GM18868 (cell line): ENCODE data around the gene TMEM150C.

Source experiments
- ATAC-seq: cut with Tn5 transposase; IDR thresholded peaks from one replicate; pipeline ENCODE4 v1.9.1; 2021; ENCODE audit warnings: mild to moderate bottlenecking, moderate library complexity; ENCODE audit not compliant: unreplicated experiment

The TMEM150C gene

DNA sequence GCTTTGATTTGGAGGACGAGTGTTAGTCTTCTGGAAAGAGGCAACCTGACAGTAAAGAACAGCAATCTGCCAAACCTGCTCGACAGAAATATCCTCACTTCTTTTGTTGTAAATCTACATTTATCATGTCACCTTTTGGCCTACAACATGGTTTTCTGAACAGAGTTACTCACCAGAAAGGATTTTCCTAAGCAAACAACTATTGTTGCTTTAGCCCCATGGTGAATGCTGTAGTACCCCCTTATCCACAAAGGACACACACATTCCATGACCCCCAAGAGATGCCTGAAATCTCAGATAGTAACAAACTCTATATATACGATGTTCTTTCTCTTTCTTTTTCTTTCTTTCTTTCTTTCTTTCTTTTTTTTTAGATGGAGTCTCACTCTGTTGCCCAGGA, 42.7 kb downstream of the TMEM150C start:
- no peak for ATAC-seq

DNA sequence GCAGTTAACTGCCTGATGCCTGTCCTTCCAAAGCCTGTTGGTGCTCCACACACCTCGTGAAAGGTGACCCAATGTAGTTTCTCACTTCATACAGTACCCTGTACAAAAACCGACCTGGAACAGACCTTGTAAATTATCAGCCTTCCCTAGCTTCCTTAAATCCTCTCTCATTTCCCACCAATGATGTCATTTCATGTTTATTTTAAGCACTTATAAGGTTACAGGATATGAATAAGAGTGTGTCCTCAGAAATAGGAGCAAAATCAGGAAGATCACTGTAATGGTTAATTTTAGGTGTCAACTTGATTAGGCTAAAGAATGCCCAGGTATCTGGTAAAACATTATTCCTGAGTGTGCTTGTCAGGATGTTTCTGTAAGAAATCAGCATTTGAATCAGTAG, 44.7 kb downstream of the TMEM150C start:
- no peak for ATAC-seq

DNA sequence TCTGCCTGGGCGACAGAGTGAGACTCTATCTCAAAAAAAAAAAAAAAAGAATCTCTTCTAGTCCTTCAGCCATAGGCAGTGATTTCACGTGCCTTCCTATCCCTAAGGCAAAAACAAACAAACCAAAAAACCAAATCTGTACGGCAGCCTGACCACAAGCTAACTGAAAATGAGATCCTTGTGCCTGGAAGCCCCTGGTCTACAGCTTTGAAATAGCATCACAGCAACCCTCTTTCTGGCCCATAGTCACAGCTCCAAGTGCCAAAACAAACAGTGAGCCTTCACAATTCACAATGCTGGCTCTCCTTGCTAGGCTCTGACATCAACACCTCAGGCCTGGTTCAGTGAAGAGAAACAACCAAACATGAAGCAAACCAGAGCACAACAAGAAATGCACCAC, 46.1 kb downstream of the TMEM150C start:
- no peak for ATAC-seq

DNA sequence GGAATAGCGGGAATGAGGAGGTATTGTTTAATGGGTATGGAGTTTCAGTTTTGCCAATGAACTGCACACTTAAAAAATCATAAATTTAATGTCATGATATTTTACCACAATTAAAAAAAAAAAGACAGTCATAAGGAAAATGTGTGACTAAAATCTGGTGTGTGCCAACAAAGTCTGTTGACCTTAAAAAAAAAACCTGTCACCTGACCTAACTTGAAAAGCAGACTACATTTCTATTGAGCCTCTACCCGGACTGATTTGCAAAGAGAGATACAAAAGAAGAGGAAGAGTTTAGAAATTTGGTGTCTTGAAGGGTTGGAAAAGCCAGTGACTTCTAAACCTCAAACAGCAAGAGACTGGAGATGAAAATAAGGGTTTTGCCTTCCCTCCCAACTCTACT, 48.4 kb downstream of the TMEM150C start:
- ATAC-seq: no peak

DNA sequence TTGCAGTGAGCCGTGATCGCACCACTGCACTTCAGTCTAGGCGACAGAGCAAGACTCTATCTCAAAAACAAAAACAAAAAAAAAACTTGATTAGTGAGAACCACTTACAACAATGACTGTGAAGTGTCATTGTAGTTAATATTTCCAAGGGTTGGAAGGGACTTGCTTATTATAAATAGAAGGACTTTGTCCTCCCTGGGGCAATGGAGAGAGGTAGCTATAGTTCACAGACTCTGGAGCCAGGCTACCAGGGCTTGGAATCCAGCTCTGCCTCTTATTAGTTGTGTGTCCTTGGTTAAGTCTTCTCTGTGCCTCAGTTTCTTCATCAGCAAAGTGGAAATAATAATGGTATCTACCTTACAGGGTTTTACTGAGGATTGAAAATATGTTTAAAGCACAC, 51.6 kb downstream of the TMEM150C start:
- ATAC-seq: no peak

DNA sequence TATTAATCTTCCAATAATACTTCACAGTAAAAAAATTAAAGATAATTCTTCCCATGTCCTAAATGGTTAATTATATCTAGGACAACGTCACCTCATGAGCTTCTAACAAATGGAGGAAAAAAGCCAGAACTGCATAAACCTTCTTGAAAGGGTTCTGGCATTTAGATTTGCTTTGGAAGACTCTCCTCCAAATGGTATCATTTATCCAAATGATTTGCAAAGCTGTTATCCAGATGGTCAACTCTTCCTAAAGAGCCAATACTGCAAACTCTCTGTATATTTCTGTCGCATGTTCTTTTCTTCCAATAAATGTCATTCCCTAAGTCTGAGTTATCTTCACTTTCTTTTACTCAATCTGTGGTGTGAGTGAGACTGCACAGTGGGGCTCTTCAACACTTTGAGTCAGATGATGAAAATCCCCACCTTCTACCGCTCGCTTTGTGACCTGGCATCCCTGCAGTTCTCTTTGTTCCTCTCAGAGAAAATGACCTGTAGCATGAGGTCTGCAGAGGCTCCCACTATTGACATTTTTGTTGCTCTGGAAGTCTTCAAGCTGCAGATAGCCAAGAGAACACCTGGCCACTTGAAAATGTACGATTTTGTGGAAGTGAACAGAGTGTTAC, 52.9 kb downstream of the TMEM150C start:
- ATAC-seq: no peak

DNA sequence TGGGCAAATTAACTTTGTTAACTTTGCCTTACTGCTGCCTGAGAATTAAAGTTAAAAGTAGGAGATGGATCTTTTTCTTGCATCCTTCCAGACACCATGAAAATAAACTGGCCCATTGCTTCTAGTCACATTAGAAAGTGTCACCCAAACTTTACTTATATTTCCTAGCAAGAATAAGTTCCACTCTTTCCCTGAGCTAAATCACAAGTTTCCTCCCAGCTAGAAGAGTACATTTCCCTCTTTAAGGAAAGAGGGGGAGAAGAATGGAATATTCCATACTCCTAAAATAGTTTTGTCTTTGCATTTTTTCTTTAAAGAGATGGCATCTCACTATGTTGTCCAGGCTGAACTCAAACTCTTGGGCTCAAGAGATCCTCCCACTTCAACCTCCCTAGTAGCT, 53.8 kb downstream of the TMEM150C start:
- ATAC-seq: no peak

DNA sequence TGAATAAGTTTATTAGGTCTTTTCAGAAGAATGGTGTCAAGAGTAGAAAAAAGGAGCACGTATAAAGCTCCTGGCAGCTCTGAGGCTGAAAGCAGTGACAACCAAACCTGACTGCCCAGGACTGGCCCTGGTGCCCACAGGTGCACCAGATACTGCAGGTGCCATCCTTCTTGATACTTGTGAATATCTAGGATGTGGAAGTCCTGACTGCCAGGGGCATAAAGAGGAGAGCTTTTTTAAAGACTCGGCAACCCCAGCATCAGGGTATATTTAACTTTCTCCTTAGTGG, 60.7 kb downstream of the TMEM150C start:
- no peak for ATAC-seq

DNA sequence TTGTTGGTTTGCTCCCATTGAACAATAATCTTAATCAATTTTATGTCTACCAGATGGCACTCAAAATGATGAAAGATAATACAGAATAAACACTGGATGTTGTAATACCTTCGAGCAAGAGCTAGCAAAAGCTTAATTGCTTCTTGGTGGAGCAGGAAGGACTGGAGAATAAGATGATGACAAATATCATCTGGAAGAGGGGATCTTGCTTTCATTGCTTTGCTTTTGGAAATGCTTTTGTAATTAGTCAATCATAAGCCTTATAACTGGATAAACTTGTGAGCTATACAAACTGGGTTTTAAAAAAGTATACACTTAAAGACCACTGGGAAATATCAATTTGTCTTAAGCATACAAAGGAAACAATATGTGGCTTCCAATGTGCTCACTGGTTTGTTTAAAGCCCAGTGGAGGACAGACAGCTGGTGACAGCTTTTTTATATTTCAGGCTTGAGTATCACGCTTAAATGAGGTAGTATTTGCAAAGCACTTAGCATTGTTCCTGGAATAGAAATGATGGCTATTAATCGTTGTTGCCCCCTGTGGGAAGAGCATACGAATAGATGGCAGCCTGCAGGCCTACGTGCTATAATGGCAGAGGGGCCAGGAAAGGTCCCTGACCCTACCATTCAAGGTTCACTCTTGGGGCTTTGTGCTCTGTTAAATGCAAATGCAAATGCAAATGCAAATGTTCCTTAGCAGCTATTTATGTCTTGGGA, 61.2 kb downstream of the TMEM150C start:
- no peak for ATAC-seq

DNA sequence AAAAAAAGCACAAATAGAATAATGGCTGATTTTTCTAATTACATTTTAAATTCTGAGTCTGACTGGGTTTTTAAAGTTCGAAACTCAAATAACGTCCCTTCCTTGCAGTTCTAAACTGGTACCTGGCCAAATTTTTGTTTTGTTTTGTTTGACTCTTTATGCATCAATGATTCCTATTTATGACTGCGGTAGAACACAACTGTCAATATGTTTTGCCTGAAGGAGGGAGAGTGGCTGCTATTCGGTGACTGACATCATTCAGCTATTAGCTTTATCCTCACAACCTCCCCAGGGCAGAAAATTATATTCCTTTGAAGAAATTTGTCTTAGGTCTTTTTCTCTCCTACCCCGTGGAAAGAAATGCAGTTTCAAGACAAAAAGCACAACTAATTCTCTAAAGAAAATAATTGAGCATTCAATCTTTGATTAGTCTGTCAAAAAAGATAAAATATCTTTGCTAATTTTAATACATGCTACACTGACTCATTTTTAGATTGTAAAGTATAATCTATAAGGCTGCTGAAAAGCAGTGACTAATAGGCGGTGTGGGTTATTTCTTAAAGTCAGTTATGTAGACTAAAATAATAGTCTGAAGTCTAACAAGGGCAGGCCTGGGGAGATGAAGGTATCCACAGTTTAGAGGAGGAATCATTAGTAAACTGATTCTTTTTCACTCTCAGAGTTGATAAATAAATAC, 61.9 kb downstream of the TMEM150C start:
- no peak for ATAC-seq

DNA sequence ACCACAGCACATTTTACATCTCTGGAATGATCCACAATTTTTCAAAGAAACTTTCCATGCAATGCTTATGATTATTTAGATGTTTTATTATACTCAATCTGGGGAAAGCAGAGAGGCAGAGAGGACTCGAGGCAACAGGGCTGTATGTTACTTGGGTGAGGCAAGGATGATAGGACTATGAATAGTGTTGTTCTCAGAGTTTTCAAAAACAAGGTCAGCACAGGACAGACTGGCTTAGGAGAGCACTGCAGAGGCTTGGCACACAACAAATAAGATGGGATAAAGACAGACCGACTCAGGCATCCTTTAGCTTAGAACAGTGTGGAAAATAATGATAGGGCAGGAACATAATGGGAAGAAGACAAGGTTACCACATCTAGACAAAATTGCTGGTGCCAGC, 65.4 kb downstream of the TMEM150C start:
- ATAC-seq: no peak

DNA sequence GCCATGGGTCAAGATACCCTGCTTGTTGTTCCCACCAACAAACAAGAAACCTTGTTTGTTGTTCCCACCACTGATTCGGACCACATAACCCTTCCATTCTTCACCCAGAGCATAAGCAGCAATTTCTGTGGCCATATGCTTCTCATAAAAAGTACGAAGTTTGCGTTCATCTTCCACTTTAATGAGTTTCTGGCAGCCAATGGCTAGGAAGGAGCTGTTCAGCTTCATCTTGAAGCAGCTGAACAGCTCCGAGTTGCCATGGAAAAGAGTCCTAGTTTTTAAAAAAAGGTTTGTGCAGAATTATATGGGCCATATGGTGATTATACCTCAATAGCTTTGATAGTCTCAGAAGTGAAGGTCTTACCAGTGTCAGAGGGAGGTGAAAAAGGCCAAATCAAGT, 66.1 kb downstream of the TMEM150C start:
- no peak for ATAC-seq

DNA sequence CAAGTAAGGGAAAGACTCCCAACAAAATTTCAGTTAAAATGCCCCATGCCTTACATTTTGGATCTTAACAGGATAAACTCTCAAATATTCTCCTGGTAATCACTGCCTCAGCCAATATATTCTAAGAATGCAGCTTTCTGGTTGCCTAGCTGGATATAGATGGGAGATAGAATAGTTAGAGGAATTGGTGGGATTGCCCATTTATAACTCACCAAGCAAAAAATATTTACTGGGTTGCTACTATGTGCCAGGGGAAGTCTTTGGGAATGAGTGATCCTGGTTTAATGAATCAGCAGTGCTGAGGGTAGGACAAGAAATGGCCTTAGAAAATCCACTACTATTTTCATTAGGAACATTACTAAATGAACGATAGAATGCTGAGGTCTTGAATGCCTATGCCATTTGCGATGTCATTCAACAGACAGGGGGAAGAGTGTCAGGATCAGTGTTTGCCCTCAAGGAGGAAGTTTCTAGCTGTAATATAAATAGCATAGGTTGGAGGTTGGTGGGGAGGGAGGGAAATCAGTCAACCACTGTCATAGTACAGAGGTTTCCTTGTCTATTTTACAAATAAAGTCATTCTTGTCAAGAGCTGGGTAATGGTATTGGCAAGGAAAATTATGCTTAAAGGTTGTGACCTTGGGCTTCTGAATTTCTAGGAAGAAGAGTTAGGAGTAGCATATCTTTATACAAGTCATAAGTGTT, 67.9 kb downstream of the TMEM150C start:
- ATAC-seq: no peak

DNA sequence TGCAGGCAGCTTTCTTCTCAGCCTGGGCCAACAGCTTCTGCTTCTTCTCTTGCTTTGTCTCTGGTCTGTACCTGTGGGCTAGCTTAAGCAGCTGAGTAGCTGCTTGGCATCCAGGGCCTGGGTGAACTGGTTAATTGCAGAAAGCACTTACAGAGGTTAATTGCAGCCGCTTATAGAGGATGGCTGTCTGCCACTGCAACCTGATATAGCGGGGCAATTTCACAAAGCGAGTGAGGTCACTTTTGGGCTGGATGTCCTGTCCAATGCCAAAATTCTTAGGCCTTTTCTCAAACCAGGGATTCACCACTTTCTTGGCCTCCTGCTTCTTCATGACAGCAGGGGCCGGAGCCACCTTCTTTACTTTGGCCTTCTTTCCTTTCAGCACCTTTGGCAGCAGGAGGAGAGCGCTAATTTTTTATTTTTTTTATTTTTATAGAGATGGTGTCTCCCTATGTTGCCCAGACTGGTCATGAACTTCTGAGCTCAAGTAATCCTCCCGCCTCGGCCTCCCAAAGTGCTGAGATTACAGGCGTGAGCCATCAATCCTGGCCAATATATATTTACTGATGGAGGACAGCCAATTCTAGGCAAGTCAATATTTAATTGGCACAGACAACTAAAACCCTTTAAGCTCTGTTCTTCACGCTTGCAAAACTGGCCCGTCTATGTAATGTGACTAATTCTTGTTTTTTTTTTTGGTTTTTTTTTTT, 70.4 kb downstream of the TMEM150C start:
- no peak for ATAC-seq

DNA sequence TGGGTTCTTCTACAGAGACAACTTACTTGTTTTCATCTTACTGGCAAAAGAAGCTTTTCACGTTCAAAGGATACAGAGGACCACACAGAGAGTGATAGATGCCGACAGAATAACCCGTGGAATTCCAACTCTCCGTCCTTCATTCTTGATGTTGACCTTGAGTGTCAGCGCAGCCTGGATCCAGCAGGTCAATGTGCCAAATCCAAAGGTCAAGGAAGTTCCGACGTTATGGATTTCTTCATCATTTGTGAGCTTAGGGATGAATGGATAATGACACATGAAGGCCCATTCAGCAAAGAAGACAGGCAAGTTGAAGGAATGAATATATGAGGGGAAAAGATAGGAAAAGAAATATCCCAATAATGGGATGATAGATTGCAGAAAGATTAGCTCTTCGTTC, 71.8 kb downstream of the TMEM150C start:
- ATAC-seq: no peak

DNA sequence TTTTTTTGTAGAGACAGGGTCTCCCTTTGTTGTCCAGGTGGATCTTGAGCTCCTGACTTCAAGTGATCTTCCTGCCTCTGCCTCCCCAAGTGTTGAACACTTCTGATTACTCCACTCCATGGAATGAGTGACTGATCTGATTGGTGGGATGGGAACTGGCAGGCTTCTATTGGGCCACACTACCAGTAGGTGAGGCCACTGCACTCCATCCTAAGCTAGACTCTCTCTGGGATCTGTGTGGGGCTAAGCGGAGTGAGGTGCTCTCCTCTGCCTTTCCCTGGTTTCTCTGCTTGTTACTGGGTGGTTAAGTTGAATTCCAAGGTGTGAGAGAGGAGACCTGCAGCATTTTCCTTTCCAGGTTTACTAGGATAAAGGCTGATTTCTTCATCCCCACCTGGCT, 72.7 kb downstream of the TMEM150C start:
- no peak for ATAC-seq

DNA sequence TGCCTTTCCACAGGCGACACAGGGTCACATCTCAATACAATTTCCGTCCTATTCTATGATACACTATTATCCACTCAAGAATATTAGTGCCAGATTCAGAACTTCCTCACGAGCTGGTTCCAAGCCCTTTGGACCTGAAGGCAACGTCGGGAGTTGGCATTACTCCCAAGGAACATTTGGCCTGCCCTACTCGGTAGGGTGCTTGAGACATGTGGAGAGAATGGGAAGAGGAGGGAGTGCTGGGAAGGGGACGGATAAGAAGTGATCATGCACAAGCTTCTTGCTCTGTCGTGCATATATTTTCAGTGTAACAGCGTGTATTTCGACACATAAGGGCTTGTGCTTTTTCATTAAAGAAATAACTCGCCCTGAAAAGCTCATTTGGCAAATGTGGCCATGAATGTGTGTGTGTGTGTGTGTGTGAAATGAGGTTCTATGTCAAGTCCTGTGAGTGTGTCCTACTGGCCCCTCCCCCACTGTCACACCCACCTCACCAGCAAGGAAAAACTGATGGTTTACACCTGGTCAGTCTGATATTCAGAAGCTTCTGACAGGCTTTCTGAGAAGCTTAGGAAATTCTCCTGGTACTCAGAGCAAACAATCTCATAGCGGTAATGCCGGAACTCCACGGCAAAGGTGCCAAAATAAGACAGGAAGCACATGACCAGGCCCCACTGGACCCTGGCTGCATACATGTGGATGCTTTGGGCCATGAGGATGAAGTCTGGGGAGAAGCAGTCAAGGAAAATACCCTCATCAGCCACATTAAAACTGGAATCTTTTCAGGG, 76.6 kb downstream of the TMEM150C start:
- no peak for ATAC-seq

DNA sequence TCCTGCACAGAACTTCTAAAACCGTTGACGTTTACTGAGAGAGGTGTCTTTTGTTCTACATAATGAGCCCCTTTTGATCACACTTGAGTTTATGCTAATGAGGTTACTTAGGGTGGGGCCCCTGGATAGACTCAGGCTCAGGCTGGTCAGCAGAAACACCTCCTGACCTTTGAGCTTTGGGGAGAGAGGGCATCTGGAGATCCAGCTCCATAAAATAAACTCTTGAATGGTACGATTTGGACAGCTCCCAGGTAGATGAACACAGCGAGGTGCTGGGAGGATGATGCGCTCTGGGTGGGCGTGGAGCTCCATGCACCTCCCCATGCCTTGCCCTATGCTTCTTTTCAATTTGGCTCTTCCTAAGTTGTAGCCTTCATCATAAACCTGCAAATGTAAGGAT, 79.4 kb downstream of the TMEM150C start:
- no peak for ATAC-seq

DNA sequence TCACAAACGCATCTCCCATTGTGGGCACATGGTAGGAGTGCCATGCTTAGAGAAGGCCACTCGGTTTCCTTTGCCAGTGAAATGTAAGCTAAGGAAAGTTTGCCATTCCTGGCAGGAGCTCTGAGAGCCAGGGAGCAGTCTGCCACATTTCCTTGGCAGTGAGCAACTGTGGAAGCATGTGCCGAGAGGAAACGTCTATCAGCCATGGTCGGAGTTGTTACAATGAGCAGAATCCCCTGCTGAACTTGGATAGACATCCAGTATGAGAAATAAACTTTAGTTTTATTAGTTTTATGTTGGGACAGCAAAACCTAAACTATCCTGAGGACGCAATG, 80.3 kb downstream of the TMEM150C start:
- ATAC-seq: no peak

DNA sequence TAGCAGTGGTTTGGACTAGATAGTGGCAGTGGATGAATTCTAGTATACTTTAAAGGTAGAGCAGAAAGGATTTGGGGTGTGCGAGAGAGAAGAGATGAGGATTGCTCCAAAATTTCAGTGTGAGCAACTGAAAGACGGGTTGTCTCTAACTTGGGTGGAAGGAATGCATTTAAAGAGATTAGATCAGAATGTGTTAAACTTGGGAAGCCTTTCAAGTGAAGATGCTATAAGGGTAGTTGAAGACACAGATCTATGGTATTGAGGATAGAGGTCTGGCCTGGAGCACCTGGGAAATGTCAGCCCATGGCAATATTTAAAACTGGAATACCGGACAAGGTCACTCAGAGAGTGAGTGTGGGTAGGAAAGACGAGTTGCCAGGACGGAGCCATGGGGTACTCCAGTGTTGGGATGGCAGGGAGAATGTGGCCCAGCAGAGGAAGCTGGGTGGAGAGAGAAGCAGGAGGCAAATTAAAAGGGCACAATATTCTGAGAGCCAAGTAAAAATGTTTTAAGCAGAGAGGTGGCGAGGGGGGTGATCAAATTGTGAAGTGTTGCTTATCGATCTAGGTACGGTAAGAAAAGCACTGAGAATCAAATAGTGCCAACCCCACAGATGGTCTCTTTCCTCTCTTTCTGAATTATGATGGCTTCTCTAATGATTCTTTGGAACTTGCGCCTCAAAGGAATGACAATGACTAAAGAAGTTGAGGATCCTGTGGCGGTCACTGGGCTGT, 80.8 kb downstream of the TMEM150C start:
- no peak for ATAC-seq
